Measurements from ENCODE around the gene GABRB2.

GRCh38 chr5:161432798-161433197 lies 113.7 kb downstream of the GABRB2 start:
- TF ChIP-seq TAF1 (IDR thresholded peaks at IDR 0.05; ENCODE audit: low read depth, low read length) (no peak), POLR2AphosphoS5 (IDR thresholded peaks at IDR 0.05; ENCODE audit: low read depth, low read length) (no peak), POLR2A (IDR thresholded peaks at IDR 0.05; ENCODE audit: low read depth, low read length) (no peak), SPI1 (IDR thresholded peaks at IDR 0.05; ENCODE audit: low read depth, low read length) (no peak), POU2F2 (IDR thresholded peaks at IDR 0.05; ENCODE audit: low read depth, low read length) (no peak), PAX5 (IDR thresholded peaks at IDR 0.05; ENCODE audit: insufficient read depth, low read length, severe bottlenecking) (no peak)
